Measurements from ENCODE around the gene DNAJC18.

DNAJC18 gene

GRCh38 chr5:139363937-139364336, 75.4 kb downstream of the DNAJC18 start:
- DNase-seq (ENCODE audit: low read depth, low spot score): no peak
- Histone ChIP-seq H3K36me3 (ENCODE audit: insufficient read depth, low read length) (peaks cover 54% of the 10 kb centered on the region), H3K9me3 (ENCODE audit: low read depth, low read length) (no peaks in the 10 kb centered on the region), H3K27ac (no peak overlapping the region), H3K9ac (ENCODE audit: insufficient read length) (no peak overlapping the region), H3K4me3 (no peak overlapping the region)
- no peak for TF ChIP-seq EZH2 (IDR thresholded peaks at IDR 0.05)
- TF ChIP-seq POLR2AphosphoS5 (IDR thresholded peaks at IDR 0.05; ENCODE audit: borderline replicate concordance, low read depth, low read length): no peak
- no peak for TF ChIP-seq FOXP2 (optimal IDR thresholded peaks at IDR 0.05; ENCODE audit: control extremely low read depth, extremely low read length, insufficient read depth)

- no peak overlapping the region for H3K4me3 ChIP-seq
- no peak overlapping the region for H3K9ac ChIP-seq (ENCODE audit: insufficient read length)
- peaks cover 58% of the 10 kb centered on the region for H3K36me3 ChIP-seq (ENCODE audit: insufficient read depth, low read length)
- H3K9me3 ChIP-seq (ENCODE audit: low read depth, low read length): no peaks in the 10 kb centered on the region
- H3K27ac ChIP-seq: no peak overlapping the region
- TF ChIP-seq POLR2AphosphoS5 (IDR thresholded peaks at IDR 0.05; ENCODE audit: borderline replicate concordance, low read depth, low read length) (no peak), FOXP2 (optimal IDR thresholded peaks at IDR 0.05; ENCODE audit: control extremely low read depth, extremely low read length, insufficient read depth) (no peak), EZH2 (IDR thresholded peaks at IDR 0.05) (no peak)
- no peak for DNase-seq (ENCODE audit: low read depth, low spot score)
Measured at GRCh38 chr5:139361835-139362429, 77.4 kb downstream of the DNAJC18 start.

GRCh38 chr5:139360384-139360783, 78.9 kb downstream of the DNAJC18 start:
- Histone ChIP-seq H3K27ac (no peak overlapping the region), H3K36me3 (ENCODE audit: insufficient read depth, low read length) (peaks cover 44% of the 10 kb centered on the region)

More at GRCh38 chr5:139360384-139360783, 78.9 kb downstream of the DNAJC18 start:
- no peak for DNase-seq (ENCODE audit: low read depth, low spot score)
- H3K4me3 ChIP-seq: no peak overlapping the region
- no peak overlapping the region for H3K9ac ChIP-seq (ENCODE audit: insufficient read length)
- no peak for TF ChIP-seq EZH2 (IDR thresholded peaks at IDR 0.05)
- no peak for TF ChIP-seq POLR2AphosphoS5 (IDR thresholded peaks at IDR 0.05; ENCODE audit: borderline replicate concordance, low read depth, low read length)
- TF ChIP-seq FOXP2 (optimal IDR thresholded peaks at IDR 0.05; ENCODE audit: control extremely low read depth, extremely low read length, insufficient read depth): no peak
- H3K9me3 ChIP-seq (ENCODE audit: low read depth, low read length): no peaks in the 10 kb centered on the region

All from SK-N-MC (cell line).